ENCODE data around the gene PML.
A peak's percentile ranks its signal among the peaks of the same experiment; 100 is the strongest.

Gene PML

GRCh38 chr15:73994413-73994883, at the start of gene PML:
Gene PML, plus strand, starts transcription at chr15:73994716. Its CDS starts 97 bp downstream, at chr15:73994813.
- peak; percentile 94 for DNase-seq (ENCODE audit: low spot score)

GRCh38 chr15:73945130-73945508, 49.4 kb upstream of the PML start:
- no peak for DNase-seq (ENCODE audit: low spot score)

GRCh38 chr15:73946046-73946721, 48.3 kb upstream of the PML start:
- no peak for DNase-seq (ENCODE audit: low spot score)

GRCh38 chr15:73946795-73947370, 47.6 kb upstream of the PML start:
- DNase-seq (ENCODE audit: low spot score) = no peak

- no peak for DNase-seq (ENCODE audit: low spot score)
These were observed 46.9 kb upstream of the PML start for GRCh38 chr15:73947651-73948050.

- DNase-seq (ENCODE audit: low spot score) = no peak
These were observed 46.1 kb upstream of the PML start for GRCh38 chr15:73948396-73948795.

GRCh38 chr15:73948982-73949381, 45.5 kb upstream of the PML start:
- DNase-seq (ENCODE audit: low spot score) = no peak

- DNase-seq (ENCODE audit: low spot score) = no peak
These were observed 45.0 kb upstream of the PML start for GRCh38 chr15:73949496-73949895.

- DNase-seq (ENCODE audit: low spot score) = no peak
These were observed 44.1 kb upstream of the PML start for GRCh38 chr15:73950479-73950830.

- DNase-seq (ENCODE audit: low spot score) = peak; percentile 74
These were observed 43.5 kb upstream of the PML start for GRCh38 chr15:73950831-73951561.

- DNase-seq (ENCODE audit: low spot score) = no peak
These were observed 42.9 kb upstream of the PML start for GRCh38 chr15:73951601-73952000.

- no peak for DNase-seq (ENCODE audit: low spot score)
These were observed 42.2 kb upstream of the PML start for GRCh38 chr15:73952171-73952912.

- no peak for DNase-seq (ENCODE audit: low spot score)
These were observed 41.4 kb upstream of the PML start for GRCh38 chr15:73952913-73953750.

- DNase-seq (ENCODE audit: low spot score) = no peak
These were observed 40.0 kb upstream of the PML start for GRCh38 chr15:73954188-73955145.

GRCh38 chr15:73955326-73955725, 39.2 kb upstream of the PML start:
- DNase-seq (ENCODE audit: low spot score) = no peak

- no peak for DNase-seq (ENCODE audit: low spot score)
These were observed 38.4 kb upstream of the PML start for GRCh38 chr15:73955861-73956742.

- no peak for DNase-seq (ENCODE audit: low spot score)
These were observed 37.8 kb upstream of the PML start for GRCh38 chr15:73956743-73957135.

GRCh38 chr15:73957276-73957675, 37.2 kb upstream of the PML start:
- DNase-seq (ENCODE audit: low spot score) = no peak

- no peak for DNase-seq (ENCODE audit: low spot score)
These were observed 36.7 kb upstream of the PML start for GRCh38 chr15:73957785-73958184.

Data from CD4-positive, alpha-beta T cell treated with Interleukin-2 at 100 ng/mL for 4 hours (primary cell).